Smooth muscle cell of the brain vasculature (primary cell): ENCODE measurements around the gene ZW10.
"Not testable (repeated sequence)": the region's sequence is repeated elsewhere in the genome, so short reads cannot be mapped to it uniquely, and the experiment has no call there.

Source experiments
- DNase-seq: peaks from one replicate; pipeline ENCODE4 v3.0.0-alpha.2; 2012; ENCODE audit warnings: low read depth, low spot score

ZW10 gene, protein sequence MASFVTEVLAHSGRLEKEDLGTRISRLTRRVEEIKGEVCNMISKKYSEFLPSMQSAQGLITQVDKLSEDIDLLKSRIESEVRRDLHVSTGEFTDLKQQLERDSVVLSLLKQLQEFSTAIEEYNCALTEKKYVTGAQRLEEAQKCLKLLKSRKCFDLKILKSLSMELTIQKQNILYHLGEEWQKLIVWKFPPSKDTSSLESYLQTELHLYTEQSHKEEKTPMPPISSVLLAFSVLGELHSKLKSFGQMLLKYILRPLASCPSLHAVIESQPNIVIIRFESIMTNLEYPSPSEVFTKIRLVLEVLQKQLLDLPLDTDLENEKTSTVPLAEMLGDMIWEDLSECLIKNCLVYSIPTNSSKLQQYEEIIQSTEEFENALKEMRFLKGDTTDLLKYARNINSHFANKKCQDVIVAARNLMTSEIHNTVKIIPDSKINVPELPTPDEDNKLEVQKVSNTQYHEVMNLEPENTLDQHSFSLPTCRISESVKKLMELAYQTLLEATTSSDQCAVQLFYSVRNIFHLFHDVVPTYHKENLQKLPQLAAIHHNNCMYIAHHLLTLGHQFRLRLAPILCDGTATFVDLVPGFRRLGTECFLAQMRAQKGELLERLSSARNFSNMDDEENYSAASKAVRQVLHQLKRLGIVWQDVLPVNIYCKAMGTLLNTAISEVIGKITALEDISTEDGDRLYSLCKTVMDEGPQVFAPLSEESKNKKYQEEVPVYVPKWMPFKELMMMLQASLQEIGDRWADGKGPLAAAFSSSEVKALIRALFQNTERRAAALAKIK

DNA sequence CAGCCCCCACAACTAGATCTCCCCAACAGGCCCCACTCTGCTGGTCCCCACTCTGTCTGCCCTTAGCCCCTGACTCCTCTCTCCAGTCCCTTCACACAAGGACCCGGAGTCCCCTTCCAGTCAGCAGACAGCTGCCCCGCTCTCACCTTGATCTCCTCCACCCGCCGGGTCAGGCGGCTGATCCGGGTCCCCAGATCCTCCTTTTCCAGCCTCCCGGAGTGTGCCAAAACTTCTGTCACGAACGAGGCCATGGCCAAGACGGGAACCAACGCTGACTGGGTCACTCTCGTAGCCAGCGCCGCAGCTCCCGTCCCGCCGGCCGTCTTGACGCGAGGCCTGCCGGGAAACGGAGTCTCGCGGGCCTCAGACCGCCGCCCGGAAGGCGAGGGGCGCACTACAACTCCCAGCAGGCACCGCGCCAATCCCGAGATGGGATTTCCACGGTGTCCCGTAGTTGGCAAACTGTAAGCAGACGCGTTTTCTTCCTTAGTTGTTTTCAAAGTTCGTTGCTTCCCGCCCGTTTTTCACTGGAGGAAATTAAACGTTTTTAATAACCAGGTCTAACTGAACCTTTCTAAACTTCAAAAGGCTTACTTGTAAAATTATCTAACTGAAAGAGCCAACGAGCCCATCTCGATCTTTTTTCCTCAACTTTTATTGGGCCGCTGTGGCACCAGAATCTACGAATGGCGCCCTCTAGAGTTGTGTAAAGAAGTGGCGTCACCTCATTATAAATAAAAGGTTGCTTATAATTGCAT is at the start of gene ZW10:
Gene ZW10 (minus strand): TSS at position 277 of the 758 bp plus-strand sequence. CDS start 26 bp downstream, at position 251.
- DNase-seq: peak; percentile 95

DNA sequence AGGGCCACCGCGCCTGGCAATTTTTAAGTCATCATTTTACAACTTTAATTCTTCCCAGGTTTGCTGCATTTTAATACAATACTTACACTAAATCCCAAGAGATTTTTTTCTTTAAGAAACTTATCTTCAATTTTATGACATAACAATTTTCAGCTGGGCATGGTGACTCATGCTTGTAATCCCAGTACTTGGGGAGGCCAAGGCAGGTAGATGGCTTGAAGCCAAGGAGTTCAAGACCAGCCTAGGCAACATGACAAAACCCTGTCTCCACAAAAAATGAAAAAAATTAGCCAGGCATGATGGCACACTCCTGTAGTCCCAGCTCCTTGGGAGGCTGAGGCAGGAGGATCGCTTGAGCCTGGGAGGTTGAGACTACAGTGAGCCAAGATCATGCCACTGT is 44.9 kb upstream of the ZW10 start:
- DNase-seq: no peak

DNA sequence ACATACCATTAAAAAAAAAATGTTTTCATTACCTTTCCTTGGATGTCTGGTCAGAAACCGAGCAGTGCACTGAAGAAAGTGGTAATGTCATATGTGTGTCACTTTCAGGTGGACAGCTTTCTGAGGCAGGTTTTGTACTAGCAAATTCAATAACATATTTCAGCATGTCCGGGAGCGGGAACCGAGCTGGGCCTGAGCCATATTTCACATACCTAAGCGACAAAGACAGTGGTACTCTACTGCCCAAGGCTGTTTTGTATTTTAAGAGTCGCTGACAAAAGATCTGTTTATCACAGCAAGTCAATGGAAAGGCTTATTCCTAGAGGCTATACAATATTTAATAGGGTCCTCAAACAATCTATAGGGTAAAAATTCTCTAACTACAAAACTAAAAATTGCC is 44.1 kb upstream of the ZW10 start:
- DNase-seq: no peak

DNA sequence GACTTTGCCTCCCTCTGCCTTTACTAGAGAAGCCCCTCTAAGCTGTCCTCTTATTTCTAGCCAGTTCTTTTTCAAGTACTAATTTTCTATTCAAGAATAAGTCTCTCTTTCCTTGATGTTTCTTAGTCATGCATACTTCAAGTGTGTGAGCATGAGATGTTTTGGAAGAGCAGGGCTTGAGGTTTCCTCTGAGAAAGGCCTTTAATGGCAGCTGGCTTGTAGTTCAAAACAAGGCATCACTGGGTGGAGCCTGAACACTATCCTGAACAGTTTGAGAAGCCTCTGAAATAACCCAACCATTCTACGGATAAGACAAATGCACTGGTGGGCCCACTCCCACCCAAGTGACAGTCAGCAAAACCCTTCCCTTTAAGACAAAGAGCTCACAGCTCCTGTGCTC is 43.7 kb upstream of the ZW10 start:
- no peak for DNase-seq

DNA sequence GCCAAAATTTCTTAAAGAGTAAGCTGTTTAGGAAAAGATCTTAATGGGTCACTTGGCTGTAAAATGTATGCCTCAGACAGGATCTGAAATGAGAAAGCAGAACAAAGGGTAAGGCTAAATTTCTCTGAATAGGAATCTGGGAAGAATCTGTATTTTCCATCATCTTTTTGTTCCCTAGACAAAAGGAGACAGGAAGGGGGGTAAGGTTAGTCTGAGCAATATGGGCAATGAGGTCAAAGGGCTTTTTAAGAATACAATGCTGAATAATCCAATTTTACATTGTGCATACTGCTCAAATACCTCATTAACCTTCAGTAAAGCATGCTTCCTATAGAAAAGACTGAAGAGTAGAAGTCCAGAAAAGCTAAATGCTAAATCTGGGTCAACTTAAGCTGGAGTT is 40.7 kb upstream of the ZW10 start:
- DNase-seq: no peak

DNA sequence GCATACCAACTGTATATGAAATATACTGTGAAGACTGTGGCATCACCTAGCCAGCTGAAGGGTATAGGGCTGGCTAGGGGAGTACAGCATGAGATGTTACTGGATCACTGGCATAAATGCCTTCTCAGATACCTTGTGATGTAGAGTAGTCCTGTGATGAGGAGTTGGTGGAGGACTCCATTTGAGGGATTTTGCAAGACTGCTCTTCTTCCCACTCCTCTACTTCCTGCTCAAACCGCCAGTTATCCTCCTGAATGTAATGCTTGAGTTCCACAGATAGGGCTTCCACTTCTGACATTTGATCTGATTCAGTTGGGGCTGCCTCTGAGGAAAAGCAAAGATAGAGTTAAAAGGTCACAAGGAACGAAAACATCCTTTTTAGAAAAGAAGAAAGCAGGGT is 35.4 kb upstream of the ZW10 start:
- no peak for DNase-seq

DNA sequence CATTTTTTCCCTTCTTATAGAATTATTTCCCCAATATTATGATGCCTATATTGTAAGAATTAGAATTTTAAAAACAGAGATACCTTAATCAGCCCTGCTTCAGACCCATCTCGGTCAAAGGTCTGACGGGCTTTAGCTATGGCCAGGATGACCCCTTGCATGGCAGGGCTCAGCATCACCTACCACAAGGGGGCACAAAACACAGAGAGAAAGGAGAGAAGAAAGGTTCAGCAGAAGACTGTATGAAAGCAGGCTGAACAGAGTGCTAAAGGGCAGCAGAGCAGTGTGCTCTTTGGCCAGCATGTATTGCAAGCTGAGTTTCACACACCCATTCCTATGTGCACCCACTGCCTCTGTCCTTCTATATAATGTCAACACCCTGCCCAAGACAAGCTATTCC is 32.9 kb upstream of the ZW10 start:
- no peak for DNase-seq

DNA sequence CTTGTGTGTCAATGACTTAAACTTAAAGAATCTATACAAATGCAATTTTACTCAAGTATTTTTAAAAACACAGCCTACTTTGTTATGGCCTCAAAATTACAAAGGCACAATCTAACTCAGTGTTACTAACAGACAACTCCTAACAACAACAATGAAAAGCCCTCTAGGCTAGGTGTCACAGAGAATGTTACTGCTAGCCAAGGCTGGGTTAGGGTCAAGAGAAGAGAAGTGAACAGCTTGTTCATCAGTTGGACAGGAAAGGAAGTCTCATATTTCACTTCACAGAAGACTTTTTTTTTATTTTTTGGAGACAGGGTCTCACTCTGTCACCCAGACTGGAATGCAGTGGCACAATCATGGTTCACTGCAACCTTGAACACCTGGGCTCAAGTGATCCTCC is 32.1 kb upstream of the ZW10 start:
- no peak for DNase-seq

DNA sequence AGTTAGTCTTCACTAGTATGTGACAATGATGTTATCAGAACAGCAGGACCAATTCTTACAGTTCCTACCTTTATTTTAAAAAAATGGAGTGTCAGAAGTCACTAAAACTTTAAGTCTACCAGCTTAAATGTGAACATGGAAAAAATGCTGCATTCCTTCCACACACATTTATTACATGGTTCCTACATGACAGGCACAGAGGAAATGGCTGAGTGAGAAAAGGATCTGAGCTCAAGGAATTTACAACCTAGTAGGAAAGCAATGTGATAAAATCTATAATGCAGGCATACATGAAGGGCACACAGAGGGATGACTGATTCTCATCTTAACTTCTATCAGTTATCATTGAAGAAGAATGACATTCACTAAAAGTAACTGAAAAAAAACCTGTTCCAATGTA is 29.1 kb upstream of the ZW10 start:
- DNase-seq: no peak

DNA sequence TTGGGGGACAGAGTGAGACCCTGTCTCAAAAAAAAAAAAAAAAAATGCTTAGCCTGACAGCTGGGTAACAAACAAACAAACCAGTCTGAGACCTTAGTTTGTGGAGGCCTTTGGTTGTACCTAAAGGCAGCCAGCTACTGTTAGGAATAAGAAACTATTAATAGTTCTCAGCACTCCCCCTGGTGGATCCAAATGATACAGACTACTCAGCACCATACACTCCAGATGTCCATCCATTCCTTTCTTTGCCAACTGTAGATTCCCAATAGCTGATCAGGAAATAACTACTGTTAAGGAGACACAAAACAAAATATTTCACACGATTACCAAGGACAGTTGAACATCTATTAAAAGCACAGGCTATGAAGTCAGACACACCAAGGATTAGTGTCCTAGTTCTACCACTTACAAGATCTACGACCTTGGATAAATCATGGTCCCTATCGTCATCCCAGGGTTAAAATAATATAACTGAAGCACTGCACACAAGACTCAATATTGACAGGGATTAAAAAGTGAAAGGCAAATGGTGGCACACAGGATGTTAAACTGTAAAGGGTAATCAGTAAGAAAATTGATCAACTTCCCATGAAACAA is 23.3 kb upstream of the ZW10 start:
- DNase-seq: no peak

DNA sequence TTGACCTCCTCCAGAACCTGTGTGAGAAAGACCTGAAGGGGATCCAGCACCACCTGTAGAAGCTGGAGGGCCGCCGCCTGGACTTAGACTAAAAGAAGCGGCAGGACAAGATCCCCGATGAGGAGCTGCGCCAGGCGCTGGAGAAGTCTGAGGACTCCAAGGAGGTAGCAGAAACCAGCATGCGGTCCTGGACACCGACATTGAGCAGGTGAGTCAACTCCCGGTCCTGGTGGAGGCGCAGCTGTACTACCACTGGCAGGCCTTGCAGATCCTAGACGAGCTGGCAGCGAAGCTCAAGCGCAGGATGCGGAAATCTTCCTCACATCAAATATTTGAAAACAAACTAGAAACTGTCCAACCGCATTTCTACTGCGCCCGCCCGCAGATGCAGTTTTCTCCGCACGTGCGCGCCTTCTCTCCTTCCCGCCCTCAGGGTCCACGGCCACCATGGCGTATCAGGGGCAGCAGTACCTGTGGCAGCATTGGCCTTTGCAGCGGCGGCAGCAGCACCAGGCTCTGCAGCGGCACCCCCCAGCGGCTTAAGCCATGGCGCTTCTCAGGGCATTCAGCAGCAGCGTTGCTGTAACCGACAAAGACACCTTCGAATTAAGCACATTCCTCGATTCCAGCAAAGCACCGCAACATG is 16.3 kb upstream of the ZW10 start:
- no peak for DNase-seq

DNA sequence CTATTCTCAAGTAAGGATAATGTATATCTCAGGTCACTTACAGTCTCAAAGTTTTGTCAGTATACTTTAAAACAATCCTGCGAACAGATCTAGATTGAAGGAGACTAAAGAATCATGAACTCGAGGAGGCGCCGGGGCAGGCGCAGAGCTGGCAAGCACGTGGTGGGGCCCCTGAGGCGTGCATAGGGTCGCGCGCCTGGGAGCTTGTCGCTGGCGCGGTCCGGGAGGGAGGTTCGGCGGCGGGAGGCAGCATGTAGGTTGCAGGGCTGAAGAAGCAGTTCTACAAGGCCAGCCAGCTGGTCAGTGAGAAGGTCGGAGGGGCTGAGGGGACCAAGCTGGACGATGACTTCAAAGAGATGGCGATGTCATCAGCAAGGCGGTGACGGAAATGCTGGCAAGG is 15.5 kb upstream of the ZW10 start:
- not testable (repeated sequence) for DNase-seq

DNA sequence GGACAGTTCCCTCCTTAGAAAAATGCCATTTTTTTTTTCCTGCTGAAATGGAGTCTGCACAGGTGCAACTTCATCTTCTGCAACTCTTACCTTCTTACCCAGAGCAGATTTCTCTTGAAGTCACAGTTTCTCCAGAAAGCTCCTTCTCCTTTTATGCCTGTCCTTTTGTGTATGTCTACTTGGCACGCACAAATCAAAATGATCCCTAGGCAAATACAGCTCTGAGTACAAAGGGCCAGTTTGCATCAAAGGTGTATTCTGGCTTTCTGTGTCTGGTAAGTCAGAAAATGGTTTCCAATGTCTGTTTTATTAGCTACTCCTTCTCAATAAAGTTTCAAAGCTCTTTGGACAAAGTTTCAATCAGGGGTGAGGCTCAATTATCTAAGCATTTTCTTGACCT is 8.6 kb upstream of the ZW10 start:
- DNase-seq: no peak

DNA sequence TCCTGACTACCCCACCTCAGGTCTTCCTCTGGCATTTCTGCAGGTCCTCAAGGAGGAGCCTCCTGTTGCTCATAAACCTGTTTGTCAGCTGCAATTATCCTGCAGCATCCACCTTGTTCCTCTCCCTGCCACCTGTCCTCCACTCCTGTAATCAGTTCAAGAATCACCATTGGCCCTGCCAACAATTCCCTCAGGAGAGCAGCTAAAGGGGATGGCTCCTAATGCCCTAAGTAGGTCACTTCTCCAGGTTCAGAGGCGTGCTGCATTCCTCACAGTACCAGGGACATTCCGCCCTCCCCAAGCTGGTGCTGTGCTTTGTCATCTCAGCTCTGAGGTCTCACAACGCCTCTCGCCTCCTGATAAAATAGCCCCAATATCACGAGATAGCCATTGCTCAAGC is 8.2 kb upstream of the ZW10 start:
- DNase-seq: no peak

DNA sequence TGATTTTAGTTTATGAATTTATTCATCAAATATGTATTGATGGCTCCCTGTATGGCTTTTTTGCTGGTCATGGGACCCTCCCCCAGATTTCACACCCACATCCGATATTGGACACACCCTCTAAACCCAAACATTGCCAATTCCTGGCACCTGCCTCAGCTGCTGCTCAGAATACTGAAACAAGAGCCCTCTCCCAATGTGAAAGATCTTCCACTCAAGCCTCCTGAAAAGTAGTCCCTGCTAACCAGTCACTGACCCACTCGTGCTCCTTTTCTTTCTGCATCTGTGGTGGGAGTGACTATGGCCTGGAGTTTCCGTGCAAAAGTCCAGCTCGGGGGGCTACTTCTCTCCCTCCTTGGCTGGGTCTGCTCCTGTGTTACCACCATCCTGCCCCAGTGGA is 6.0 kb upstream of the ZW10 start, which contains the start of gene CLDN25:
Gene CLDN25 (plus strand): TSS at position 301 of the 400 bp plus-strand sequence. CDS start 0 bp downstream, at position 301.
- DNase-seq: no peak

DNA sequence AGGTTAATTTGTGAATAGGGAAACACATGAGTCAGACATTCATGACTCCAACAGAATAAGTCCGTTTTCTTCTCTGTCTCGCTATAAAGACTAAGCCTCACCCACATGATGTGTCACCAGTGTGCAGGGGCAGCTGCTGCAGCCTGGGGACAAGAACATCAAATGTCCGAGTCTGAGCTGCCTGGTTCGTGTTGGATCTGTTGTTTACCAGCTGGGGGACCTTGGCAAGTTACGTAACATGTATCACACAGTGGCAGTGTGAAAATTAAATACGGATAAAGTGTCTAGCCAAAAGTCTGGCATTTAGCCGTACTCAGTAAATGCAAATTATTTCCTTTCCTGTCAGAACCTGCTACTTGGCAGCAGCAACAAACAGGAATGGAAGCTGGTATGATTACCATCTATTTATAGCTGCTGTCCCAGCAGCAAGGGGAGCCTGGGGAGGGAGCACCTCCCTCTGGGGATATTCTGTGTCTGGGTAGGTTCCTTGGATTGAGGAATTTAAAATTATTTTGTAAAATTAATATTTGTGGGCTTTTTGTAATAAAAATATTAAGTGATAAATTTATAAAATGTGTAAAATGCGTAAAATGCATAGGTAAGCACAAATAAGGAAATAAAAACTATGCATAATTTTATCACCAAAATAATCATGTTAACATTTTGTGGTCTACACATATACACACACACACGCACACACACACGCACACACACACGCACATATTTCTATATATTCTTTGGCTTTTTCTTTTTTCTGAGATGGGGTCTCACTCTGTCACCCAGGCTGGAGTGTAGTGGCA is 4.8 kb upstream of the ZW10 start:
- no peak for DNase-seq

DNA sequence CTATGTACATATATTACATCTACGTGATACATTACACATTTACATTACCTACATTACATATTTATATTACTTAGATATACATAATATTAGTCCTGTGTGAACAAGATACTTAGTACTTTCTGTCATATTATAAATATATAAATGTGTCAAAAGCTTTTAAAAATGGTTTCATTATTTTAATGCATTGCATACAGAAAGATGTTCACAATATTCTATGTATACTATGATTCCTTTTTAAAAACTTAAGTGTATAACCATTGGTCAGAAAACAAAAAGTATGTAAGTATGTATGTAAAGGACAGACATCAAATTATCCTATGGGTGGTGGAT is 647 bp upstream of the ZW10 start:
- DNase-seq: no peak

DNA sequence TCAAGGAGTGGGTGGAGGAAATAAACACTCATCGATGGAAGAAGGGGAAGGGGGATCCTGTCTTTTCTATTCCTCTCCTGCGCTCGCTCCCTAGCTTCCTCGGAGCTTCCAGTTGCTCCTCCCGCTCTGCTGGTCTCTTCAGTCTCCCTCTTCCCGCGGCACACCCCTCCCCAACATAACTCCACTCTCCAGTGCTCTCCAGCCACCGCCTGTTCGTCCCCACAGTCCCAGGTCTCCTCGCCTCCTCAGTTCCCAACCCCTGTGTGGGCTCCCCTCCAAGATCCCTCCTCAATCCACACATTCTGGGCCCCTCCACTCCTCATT is 438 bp downstream of the ZW10 start:
- DNase-seq: no peak

DNA sequence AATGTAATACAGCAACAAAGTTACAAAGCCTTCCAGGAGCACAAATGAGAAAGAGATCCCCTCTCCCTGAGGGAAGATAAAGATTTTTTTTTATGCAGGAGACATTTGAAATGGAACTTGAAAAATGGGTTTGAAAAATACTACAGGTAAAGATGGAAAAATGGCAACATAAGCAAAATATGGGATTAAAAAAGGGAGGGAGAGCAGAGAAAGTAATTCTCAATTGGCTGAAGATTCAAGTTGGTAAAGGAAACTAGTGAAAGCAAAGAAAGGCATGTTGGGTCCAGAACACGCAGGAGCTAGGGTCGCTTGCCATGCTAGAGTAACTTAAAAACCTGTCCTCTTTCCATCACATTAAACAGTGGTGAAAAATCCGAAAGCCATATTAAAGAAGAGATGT is 1.5 kb downstream of the ZW10 start:
- no peak for DNase-seq

DNA sequence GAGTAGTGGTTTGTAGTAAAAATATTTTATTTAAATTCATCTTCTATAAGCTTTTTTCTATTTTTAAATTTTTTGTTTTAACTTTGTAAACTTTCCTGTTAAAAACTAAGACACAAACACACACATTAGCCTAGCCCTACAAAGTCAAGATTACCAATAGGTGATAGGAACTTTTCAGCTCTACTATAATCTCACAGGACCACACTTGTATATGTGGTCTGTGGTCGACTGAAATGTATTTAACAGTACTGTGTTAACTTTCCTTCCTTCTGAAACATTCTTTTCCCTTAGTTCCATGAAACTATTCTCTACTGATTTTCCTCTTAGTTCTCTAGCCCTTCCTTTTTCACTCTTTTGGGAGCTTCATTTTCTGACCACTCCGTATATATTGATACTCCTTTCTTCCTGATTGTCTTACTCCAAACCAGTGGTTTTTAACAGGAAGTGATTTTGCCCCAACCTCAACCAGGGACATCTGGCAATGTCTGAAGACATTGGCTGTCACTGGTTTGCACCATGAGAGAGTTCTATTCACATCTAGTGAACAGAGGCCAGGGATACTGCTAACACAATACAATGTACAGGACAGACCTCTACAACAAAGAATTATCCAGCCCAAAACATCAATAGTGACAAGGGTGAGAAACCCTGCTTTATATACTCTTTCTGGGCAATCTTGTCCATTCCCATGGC is 8.8 kb downstream of the ZW10 start:
- no peak for DNase-seq
